ENCODE measurements around the gene RFTN1. TPM values are rescaled to one million over a fixed set of nuclear protein-coding genes. Genes with fewer than 3 reads are reported as not detected.
A peak's percentile ranks its signal among the peaks of the same experiment; 100 is the strongest.

The RFTN1 gene
- total and polyA plus RNA-seq, 2 experiments from 2014 or later, result 3.3 to 7.2 TPM

DNA sequence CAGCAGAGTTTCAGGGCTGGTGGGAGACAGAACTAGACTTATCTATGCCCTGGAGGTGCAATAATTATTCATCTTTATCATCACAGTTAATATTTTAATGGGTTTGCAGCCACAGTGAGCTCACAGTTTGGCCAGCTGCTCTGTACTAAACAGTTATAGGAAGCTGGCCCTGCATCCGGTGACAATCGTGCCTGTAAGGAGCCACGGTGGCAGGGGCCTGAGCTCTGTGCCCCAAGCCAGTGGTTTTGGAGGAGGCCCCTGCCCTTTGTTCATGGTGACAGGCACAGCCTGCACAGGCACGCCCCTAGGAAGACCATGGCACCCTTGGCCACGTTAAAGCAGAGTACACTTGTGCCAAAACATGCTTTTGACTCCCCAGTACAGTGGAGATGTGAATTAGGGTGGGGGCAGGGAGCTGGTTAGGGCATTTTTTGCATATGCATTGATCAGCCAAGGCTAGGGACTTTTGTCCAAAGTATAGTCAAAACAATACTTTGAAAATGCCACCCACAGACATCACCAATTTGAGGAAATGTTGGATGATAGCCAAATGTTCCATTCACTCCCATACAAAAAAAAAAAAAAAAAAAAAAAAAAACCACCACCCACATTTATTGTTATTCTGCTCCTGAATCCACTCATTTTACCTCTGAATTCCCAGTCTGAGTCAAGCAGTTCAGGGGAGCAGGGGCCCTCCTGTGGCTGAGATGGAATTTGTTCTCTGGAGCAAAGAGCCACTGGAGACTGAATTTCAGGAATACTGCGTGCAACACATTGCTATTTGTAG lies 3.4 kb upstream of the RFTN1 start:
- TF ChIP-seq CTCF (conservative IDR thresholded peaks at IDR 0.05; ENCODE audit: low read depth in 2 of 2), result peak; percentile 60 to 84
- no peak for TF ChIP-seq CREB1 (CRISPR knock-in tag; IDR thresholded peaks at IDR 0.05; ENCODE audit: low read depth)
- no peak for TF ChIP-seq EZH2phosphoT487 (IDR thresholded peaks at IDR 0.05; ENCODE audit: unreplicated experiment)
- H3K27me3 ChIP-seq (ENCODE audit: insufficient read depth), result peaks cover 34% of the 10 kb centered on the region
- H3K4me2 ChIP-seq, result peak overlapping the region; percentile 43
- Mint-ChIP-seq H3K4me3 (no peak overlapping the region), H3K9me3 (no peaks in the 10 kb centered on the region), H3K36me3 (ENCODE audit: low read depth) (no peaks in the 10 kb centered on the region), H3K27ac (no peak overlapping the region), H3K27me3 (ENCODE audit: insufficient read depth, low read depth, poor library complexity) (peaks cover 32% of the 10 kb centered on the region), H3K4me1 (peaks cover 32% of the 10 kb centered on the region)
- peaks cover 8% of the 10 kb centered on the region for H3F3A ChIP-seq (replicated peaks; ENCODE audit: low read depth)
- H3K79me2 ChIP-seq (replicated peaks; ENCODE audit: insufficient read depth), result no peaks in the 10 kb centered on the region
- peaks cover 26% of the 10 kb centered on the region for H3K4me1 ChIP-seq (ENCODE audit: insufficient read depth)
- DNase-seq (ENCODE audit: low spot score) (peak; percentile 70), ATAC-seq (peak; percentile 30)
- H4K20me1 ChIP-seq (replicated peaks; ENCODE audit: insufficient read depth), result no peaks in the 10 kb centered on the region
- no peak overlapping the region for H3K4me3 ChIP-seq
- no peaks in the 10 kb centered on the region for H3K9me2 ChIP-seq (ENCODE audit: insufficient read depth)
- peak overlapping the region; percentile 57 for H2AFZ ChIP-seq
- H3K36me3 ChIP-seq (ENCODE audit: insufficient read depth), result no peaks in the 10 kb centered on the region
- H3K27ac ChIP-seq (ENCODE audit: low read depth), result no peak overlapping the region

- Histone ChIP-seq H3K4me2 (no peak overlapping the region), H3K79me2 (replicated peaks; ENCODE audit: insufficient read depth) (no peaks in the 10 kb centered on the region), H3K4me3 (no peak overlapping the region), H3K27ac (ENCODE audit: low read depth) (no peak overlapping the region), H3K9me2 (ENCODE audit: insufficient read depth) (no peaks in the 10 kb centered on the region), H3K36me3 (ENCODE audit: insufficient read depth) (no peaks in the 10 kb centered on the region), H3K4me1 (ENCODE audit: insufficient read depth) (peaks cover 26% of the 10 kb centered on the region), H3F3A (replicated peaks; ENCODE audit: low read depth) (peaks cover 8% of the 10 kb centered on the region), H3K27me3 (ENCODE audit: insufficient read depth) (peaks cover 43% of the 10 kb centered on the region), H2AFZ (no peak overlapping the region), H4K20me1 (replicated peaks; ENCODE audit: insufficient read depth) (no peaks in the 10 kb centered on the region)
- Mint-ChIP-seq H3K36me3 (ENCODE audit: low read depth) (no peaks in the 10 kb centered on the region), H3K9me3 (no peaks in the 10 kb centered on the region), H3K27ac (no peak overlapping the region), H3K4me3 (no peak overlapping the region), H3K4me1 (peaks cover 35% of the 10 kb centered on the region), H3K27me3 (ENCODE audit: insufficient read depth, low read depth, poor library complexity) (peaks cover 39% of the 10 kb centered on the region)
- TF ChIP-seq CREB1 (CRISPR knock-in tag; IDR thresholded peaks at IDR 0.05; ENCODE audit: low read depth), result no peak
- ATAC-seq, result no peak
- DNase-seq (ENCODE audit: low spot score), result no peak
Measured at GRCh38 chr3:16515885-16516420, 2.5 kb upstream of the RFTN1 start.

GRCh38 chr3:16514755-16515353 lies 1.4 kb upstream of the RFTN1 start:
- ATAC-seq, result no peak
- no peak for DNase-seq (ENCODE audit: low spot score)
- peaks cover 8% of the 10 kb centered on the region for H3F3A ChIP-seq (replicated peaks; ENCODE audit: low read depth)
- no peaks in the 10 kb centered on the region for H4K20me1 ChIP-seq (replicated peaks; ENCODE audit: insufficient read depth)
- peaks cover 26% of the 10 kb centered on the region for H3K4me1 ChIP-seq (ENCODE audit: insufficient read depth)
- no peak overlapping the region for H3K27ac ChIP-seq (ENCODE audit: low read depth)
- Mint-ChIP-seq H3K27ac (no peak overlapping the region), H3K36me3 (ENCODE audit: low read depth) (no peaks in the 10 kb centered on the region), H3K27me3 (ENCODE audit: insufficient read depth, low read depth, poor library complexity) (peaks cover 42% of the 10 kb centered on the region), H3K4me3 (no peak overlapping the region), H3K4me1 (peaks cover 36% of the 10 kb centered on the region), H3K9me3 (no peaks in the 10 kb centered on the region)
- no peak overlapping the region for H2AFZ ChIP-seq
- peaks cover 53% of the 10 kb centered on the region for H3K27me3 ChIP-seq (ENCODE audit: insufficient read depth)
- no peaks in the 10 kb centered on the region for H3K36me3 ChIP-seq (ENCODE audit: insufficient read depth)
- H3K79me2 ChIP-seq (replicated peaks; ENCODE audit: insufficient read depth), result no peaks in the 10 kb centered on the region
- H3K4me2 ChIP-seq, result no peak overlapping the region
- no peak overlapping the region for H3K4me3 ChIP-seq
- H3K9me2 ChIP-seq (ENCODE audit: insufficient read depth), result no peaks in the 10 kb centered on the region
- TF ChIP-seq REST (IDR thresholded peaks at IDR 0.05; ENCODE audit: unreplicated experiment) (no peak), NANOG (IDR thresholded peaks at IDR 0.05; ENCODE audit: borderline replicate concordance) (no peak), STAT1 (IDR thresholded peaks at IDR 0.05; ENCODE audit: unreplicated experiment) (no peak), CTCF (conservative IDR thresholded peaks at IDR 0.05; ENCODE audit: low read depth in 2 of 2) (no peak), CREB1 (CRISPR knock-in tag; IDR thresholded peaks at IDR 0.05; ENCODE audit: low read depth) (no peak), EZH2 (IDR thresholded peaks at IDR 0.05; ENCODE audit: low read depth, unreplicated experiment) (no peak)

Measured in GM23338 (cell line).